NCI-H345 treated with DMSO at 0.1 percent for 48 hours (cell line): ENCODE measurements around the gene OGA.
A peak's percentile ranks its signal among the peaks of the same experiment; 100 is the strongest.

Experiments
- DNase-seq: peaks from one replicate; lab custom pipeline; 2025; ENCODE audit not compliant: unreplicated experiment; lab: John Stamatoyannopoulos, UW

Gene OGA

GRCh38 chr10:101837748-101838147 lies 19.5 kb upstream of the OGA start:
- DNase-seq: no peak

DNA sequence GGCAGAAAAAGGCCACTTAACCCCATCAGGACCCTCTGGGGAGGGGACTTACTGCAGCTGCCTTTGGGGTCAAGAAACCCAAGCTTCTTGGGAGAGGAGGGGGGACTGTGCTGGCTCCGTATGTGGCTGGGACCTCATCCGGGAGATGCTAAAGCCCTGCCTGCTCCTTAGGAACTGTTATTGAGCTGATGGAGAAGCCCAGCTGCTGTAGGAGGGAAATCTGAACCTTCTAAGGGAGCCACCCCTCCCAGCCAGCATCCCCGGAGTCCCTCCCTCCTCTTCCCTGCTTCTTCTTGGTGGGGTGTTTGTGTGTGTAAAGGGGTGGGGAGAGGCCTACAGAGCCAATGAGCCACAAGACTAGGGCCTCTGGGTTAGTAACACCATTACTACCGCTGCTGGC lies 17.1 kb upstream of the OGA start:
- DNase-seq: no peak

GRCh38 chr10:101834341-101834740 lies 16.1 kb upstream of the OGA start:
- no peak for DNase-seq

GRCh38 chr10:101833466-101833865 lies 15.2 kb upstream of the OGA start:
- no peak for DNase-seq

GRCh38 chr10:101832325-101832771 lies 14.1 kb upstream of the OGA start:
- no peak for DNase-seq

- DNase-seq: no peak
These were observed 13.0 kb upstream of the OGA start for GRCh38 chr10:101831169-101831811.

DNA sequence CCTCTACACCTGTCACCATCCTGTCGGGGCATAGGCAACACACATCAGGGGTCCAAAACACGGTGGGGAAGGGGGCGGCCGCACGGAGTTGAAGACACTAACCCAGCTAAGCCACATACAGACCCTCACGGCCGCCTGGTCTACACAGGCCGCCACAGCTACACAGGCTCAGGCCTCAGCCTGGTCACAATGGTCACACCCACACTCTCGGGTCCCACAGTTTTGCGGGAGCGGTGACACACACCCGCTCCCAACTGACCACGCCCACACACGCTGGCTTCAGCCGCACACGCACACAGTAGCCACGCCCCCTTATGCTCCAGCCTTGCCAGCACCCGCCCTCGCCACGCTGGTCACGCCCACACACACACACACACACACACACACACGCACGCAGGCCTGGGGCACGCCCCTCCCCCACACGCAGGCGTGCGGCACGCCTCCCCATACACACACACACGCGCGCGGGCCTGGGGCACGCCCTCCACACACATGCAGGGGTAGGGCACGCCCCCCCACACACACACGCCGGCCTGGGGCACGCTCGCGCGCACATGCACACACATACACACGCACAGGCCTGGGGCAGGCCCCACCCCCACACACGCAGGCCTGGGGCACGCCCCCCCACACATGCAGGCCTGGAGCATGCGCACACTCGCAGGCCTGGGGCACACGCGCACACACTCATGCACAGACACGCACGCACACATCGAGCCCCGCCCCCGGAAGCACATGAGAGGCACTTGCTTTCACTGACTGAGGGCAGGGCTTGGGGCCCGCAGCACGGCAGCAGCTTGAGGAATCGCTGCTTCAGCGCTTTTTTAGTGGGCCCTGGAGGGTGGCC lies 12.3 kb upstream of the OGA start:
- DNase-seq: peak; percentile 47

- DNase-seq: no peak
These were observed 11.5 kb upstream of the OGA start for GRCh38 chr10:101829561-101830315.

DNA sequence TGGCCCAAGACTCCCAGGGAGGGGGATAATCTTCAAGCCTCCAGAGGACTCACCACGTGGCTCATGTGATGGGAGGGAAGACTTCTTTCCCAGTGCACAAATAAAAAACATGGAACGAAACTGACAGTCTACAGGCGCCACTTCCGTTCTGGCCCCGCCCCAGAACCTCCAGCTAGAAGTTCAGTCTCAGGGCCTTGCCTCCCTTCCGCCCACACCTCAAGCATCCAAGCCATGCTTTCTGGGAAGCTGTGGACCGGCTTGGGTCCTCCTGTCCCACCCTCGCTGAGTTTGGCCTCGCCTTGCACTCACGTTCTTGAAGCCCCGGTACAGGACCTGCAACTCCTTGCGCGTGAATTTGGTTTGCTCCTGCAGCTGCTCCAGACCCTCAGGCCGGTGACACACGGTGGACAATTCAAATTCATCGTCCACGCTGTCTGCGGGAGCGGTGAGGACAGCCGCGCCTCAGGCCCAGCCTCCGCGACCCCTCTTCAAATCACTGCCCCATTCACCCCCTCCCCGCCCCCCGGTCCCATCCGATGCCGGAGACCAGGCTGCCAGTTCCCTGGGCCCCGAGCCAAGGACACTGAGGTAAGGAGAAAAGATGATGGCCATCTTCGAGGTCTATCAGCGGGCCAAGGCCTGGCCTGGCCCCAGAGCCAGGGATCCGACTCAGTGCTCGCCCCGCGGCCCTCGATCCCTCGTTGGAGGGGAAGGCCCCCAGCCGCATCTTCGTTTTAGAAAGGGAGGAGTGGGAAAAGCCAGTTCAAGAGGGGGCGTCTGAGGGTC lies 10.7 kb upstream of the OGA start:
- DNase-seq: no peak

DNA sequence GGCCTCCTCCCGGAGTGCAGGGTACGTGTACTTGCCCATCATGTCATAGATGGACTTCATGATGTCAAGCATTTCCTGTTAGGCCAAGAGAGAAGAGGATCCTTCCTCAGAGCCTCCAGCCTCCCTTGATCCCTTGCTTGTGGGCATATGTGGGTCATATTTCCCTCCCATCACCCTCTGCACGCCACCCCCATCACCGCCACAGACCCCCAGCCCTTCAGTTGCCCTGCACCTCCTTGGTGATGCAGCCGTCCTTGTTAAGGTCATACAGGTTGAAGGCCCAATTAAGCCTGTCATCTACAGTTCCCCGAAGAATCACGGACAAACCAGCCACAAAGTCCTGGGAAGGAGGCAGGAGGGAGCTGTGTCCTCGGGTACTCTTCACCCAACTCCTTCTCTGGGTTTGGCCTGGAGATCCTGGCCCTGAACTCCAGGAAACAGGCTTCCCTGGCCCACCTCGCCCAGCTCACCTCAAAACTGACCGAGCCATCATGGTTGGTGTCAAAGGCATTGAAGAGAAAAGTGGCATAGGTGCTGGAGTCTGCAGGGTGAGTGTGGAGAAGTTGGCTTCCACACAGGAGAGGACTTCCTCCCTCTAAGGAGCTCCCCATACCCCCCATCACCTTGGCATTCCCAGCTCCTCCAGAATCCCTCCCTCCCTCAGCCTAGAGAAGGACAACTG lies 9.8 kb upstream of the OGA start:
- DNase-seq: no peak

- DNase-seq: no peak
These were observed 8.7 kb upstream of the OGA start for GRCh38 chr10:101826852-101827434.

- DNase-seq: no peak
These were observed 6.5 kb upstream of the OGA start for GRCh38 chr10:101824736-101825135.

DNA sequence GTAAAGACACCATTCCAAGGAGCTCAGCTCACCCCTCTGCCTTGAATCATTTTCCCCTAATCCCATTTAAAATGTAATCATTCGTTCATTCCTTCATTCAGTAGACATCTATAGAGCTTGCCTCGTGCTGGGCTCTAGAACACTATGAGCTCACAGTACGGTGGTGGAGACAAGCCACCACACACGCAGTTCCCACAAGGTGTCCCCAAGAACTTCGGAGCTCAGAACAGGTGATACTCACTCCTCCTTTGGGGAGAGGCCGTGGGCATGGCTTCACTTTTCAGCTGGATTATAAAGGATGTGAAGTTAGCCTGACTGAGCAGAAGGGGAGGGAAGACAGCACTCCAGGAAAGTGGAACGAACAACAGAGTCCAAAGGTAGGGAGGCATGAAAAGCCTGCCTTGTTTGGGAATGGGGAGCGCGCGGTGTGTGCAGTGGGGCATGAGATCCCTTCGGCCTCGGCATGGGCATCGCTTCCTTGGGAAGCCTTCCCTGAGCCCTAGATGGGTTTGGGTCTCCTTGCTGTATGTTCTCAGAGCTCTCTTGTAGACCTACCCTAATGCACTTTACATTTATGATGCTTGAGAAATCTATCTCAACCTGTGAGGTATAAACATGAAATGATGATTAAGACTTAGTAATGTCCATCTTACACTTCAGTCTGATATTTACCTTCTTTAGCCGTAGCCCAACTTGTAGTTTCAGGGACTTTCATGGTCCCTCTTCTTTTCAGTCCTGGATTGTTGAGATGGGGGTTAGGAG lies 809 bp upstream of the OGA start:
- DNase-seq: no peak

DNA sequence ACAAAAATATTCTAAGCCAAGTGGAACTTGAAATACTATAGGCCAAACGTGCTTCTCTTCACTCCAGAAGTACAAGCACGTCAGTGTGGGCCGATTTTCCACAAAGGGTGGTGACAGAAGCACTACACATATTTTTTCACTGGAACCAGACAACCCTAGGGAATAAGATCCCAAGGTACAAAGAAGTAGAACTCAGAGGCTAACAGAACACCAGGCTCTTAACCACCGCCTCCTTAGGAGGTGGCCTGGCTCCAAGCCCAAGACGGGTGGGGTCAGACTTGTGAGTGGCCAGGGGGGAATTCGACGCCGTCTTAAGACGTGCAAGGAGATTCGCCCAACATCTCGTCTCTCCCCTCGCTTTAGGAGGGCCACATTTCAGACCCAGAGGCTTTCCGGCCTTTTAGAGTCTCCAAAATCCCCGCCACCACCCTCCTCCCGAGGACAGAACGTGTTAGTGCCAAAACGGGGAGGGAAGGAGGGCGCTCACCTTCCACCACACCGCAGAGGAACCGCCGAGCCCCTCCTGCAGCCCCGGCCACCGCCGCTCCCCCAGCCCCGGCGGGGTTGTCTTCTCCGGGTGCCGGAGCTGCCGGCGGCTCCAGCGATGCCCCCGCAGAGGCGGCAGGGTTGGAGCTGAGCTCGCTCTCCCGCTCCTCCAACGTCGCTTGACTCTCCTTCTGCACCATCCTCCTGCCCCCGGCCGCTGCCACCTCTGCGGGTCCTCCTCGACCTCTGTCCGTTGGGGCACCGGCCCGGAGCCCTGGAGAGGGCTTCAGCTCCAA lies 716 bp downstream of the OGA start:
- DNase-seq: no peak

GRCh38 chr10:101816913-101817336 lies 1.3 kb downstream of the OGA start:
- DNase-seq: no peak

DNA sequence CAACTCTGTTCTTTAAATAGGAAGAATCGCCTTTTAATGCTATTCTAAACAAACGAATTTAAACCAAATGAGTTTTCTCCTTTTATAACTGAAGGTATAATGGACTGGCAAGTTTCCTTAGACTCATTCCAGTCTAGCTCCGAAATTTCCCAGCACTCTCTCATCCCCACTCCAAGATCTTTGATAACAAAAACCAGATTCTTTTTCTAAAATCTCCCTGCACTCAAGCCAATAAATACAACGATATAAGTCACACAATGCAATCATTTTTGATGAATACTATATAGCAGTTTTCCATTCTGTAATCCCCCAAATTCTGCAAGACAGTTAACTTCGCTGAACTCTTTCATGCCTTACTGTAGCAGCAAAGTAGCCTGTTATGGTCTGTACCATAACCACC lies 1.9 kb downstream of the OGA start:
- DNase-seq: no peak

DNA sequence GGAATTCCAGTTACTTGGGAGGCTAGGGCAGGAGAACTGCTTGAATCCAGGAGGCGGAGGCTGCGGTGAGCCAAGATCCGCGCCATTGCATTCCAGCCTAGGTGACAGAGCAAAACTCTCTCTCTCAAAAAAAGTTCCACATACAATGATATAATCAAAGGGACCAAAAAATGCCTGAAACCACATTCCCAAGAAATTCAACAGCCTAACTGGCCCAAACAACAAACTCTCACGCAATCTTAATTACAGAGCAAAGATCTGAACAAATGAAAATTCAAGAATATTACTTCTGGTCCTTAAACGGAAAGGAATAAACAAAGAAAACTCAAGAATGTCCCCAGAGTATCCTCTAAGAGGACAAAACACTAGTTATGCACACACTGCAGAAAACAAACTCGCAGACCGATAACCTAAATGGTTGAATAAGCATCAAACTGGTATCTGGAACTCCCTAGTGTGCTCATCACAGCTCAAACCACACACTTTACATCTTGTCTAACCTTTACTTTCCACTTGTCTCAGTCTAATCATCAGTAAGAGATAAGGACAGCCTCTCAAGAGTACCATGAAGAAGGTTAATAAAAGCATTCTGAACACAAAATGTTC lies 3.7 kb downstream of the OGA start:
- DNase-seq: no peak

DNA sequence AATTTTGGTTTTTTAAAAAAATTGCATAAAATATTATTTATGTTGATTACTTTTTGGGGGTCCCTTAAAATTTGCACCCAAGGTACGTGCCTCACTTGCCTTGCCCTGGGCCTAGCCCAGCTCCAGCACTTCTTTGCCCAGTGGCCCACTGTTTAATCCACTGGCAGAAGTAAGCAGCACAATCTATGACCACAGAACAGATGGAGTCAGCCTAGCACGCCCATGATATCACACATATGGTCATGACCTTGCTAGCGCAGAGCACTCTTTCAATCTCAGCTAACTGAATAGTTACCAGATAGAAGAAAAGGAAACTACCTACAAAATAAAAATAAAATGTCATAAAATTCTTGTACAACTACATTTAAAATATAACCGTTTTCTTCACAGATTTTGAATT lies 5.6 kb downstream of the OGA start:
- DNase-seq: no peak
